Measurements from ENCODE around the gene RWDD3.

The RWDD3 gene

GRCh38 chr1:95230768-95231191 lies 3.2 kb upstream of the RWDD3 start:
- DNase-seq = no peak

- DNase-seq = no peak
Observed at GRCh38 chr1:95232646-95233318, 1.2 kb upstream of the RWDD3 start.

GRCh38 chr1:95233319-95233736 lies 682 bp upstream of the RWDD3 start:
- DNase-seq = no peak

- DNase-seq = no peak
Observed at GRCh38 chr1:95236784-95237575, 3.0 kb downstream of the RWDD3 start.

- no peak for DNase-seq
Observed at GRCh38 chr1:95237981-95238703, 4.1 kb downstream of the RWDD3 start.

- no peak for DNase-seq
Observed at GRCh38 chr1:95245029-95245428, 11.0 kb downstream of the RWDD3 start.

GRCh38 chr1:95246511-95246910 lies 12.5 kb downstream of the RWDD3 start:
- DNase-seq = no peak

GRCh38 chr1:95247607-95248006 lies 13.6 kb downstream of the RWDD3 start:
- DNase-seq = no peak

- DNase-seq = no peak
Observed at GRCh38 chr1:95249916-95250315, 15.9 kb downstream of the RWDD3 start.

GRCh38 chr1:95252422-95252821 lies 18.4 kb downstream of the RWDD3 start:
- DNase-seq = no peak

- no peak for DNase-seq
Observed at GRCh38 chr1:95254959-95255358, 20.9 kb downstream of the RWDD3 start.

- no peak for DNase-seq
Observed at GRCh38 chr1:95255826-95256225, 21.8 kb downstream of the RWDD3 start.

- no peak for DNase-seq
Observed at GRCh38 chr1:95257758-95258157, 23.7 kb downstream of the RWDD3 start.

GRCh38 chr1:95259245-95259644 lies 25.2 kb downstream of the RWDD3 start:
- DNase-seq = no peak

GRCh38 chr1:95262913-95263312 lies 28.9 kb downstream of the RWDD3 start:
- no peak for DNase-seq

GRCh38 chr1:95263450-95263849 lies 29.4 kb downstream of the RWDD3 start:
- no peak for DNase-seq

GRCh38 chr1:95265106-95265505 lies 31.1 kb downstream of the RWDD3 start:
- no peak for DNase-seq

GRCh38 chr1:95276429-95276828 lies 42.4 kb downstream of the RWDD3 start:
- no peak for DNase-seq

- no peak for DNase-seq
Observed at GRCh38 chr1:95278173-95279006, 44.4 kb downstream of the RWDD3 start.

GRCh38 chr1:95281781-95282517 lies 47.9 kb downstream of the RWDD3 start:
- DNase-seq = no peak

GRCh38 chr1:95282518-95282895 lies 48.5 kb downstream of the RWDD3 start:
- no peak for DNase-seq

GRCh38 chr1:95284420-95284819 lies 50.4 kb downstream of the RWDD3 start:
- no peak for DNase-seq

Data from activated CD4-positive, alpha-beta T cell treated with anti-CD3 and anti-CD28 coated beads, Interleukin-2, amount 50 U/mL, for 4 hours (primary cell).